ENCODE results near the gene TSTD1.

DNA sequence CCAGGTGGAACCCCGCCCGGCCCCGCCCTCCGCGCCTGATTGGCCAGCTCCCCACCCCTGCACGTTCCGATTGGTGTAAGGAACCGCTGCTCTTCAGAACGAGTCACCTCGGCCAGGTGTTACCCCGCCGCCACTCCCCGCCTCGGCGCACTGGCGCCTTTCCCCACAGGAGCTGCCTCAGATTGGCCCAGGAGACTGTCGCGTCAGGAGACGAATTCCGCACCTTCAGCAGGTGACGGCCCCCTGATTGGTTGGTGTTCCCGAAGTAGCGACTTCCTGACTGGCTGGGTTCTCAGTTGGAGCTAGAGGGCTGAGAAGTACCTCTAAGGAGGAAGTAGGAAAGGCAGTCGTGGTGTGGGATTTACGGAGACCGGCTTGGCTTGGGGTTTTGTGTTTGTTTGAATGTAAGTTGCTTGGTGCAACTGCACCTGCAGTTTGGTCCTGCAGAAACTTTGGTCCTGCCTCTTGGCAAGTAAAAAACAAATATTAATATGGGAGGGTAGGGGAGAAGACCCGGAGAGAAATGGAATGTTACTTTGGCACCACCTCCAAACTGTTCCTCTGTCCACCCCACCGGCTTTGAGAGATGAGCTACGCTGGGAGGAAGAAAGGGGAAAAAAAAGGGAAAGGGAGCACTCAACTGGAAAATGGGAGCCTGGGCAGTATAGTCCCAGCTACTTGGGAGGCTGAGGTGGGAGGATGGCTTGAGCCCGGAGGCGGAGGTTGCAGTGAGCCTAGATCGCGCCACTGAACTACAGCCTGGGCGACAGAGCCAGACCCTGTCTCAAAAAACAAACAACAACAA lies 17.4 kb downstream of the TSTD1 start:
- TF ChIP-seq, protein P1, sequence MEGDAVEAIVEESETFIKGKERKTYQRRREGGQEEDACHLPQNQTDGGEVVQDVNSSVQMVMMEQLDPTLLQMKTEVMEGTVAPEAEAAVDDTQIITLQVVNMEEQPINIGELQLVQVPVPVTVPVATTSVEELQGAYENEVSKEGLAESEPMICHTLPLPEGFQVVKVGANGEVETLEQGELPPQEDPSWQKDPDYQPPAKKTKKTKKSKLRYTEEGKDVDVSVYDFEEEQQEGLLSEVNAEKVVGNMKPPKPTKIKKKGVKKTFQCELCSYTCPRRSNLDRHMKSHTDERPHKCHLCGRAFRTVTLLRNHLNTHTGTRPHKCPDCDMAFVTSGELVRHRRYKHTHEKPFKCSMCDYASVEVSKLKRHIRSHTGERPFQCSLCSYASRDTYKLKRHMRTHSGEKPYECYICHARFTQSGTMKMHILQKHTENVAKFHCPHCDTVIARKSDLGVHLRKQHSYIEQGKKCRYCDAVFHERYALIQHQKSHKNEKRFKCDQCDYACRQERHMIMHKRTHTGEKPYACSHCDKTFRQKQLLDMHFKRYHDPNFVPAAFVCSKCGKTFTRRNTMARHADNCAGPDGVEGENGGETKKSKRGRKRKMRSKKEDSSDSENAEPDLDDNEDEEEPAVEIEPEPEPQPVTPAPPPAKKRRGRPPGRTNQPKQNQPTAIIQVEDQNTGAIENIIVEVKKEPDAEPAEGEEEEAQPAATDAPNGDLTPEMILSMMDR (IDR thresholded peaks at IDR 0.05 in 4 of 5, conservative IDR thresholded peaks at IDR 0.05 in 1 of 5): no peak
- TF ChIP-seq POLR2A (IDR thresholded peaks at IDR 0.05): peak in 1 of 2 donors; percentile 11

Measured in gastrocnemius medialis (tissue), 4 donors.